PC-9 (cell line): ENCODE data around the gene TK1. TPM values are rescaled to one million over a fixed set of nuclear protein-coding genes. Genes with fewer than 3 reads are reported as not detected.
A peak's percentile ranks its signal among the peaks of the same experiment; 100 is the strongest.

Experiments used
- BruUV-seq: library from RNA; stranded (reverse); fragments of 400-500 nt; replicated peaks from 2 replicates; lab custom pipeline; 2021; lab: Mats Ljungman, UMichigan
- CTCF ChIA-PET: fragments of 300-600 bp; sonication (Branson Sonifier 250); formaldehyde crosslinking; loops from one replicate; lab custom pipeline; 2022; ENCODE audit warnings: antibody characterized with exemption; lab: Charles Lee
- POLR2A ChIA-PET: fragments of 300-600 bp; sonication (Branson Sonifier 250); formaldehyde crosslinking; loops from one replicate; lab custom pipeline; 2022; ENCODE audit warnings: antibody characterized with exemption; ENCODE audit not compliant: unreplicated experiment; lab: Charles Lee
- DNase-seq, 2 experiments: peaks; one replicate each; pipeline versions ENCODE4 v3.0.0 to v3.0.0-alpha.2; 2015 to 2022; ENCODE audit warnings: mixed read lengths in 1 of 2
- H2AFZ ChIP-seq: fragments of 200-600 bp; sonication (generic); 2 replicates; pipeline ENCODE4 v1.8.1; 2017; ENCODE audit warnings: antibody characterized with exemption
- H3F3A ChIP-seq: fragments of 200-600 bp; sonication (generic); 2 replicates; pipeline ENCODE4 v1.8.1; 2017; ENCODE audit warnings: antibody characterized with exemption, mild to moderate bottlenecking, low read depth; ENCODE audit not compliant: insufficient read depth
- H3K27ac ChIP-seq: fragments of 200-600 bp; sonication (generic); 2 replicates; pipeline ENCODE4 v1.6.1; 2016; ENCODE audit warnings: mixed run types
- H3K27me3 ChIP-seq: fragments of 200-600 bp; sonication (generic); 2 replicates; pipeline ENCODE4 v1.6.1; 2016; ENCODE audit warnings: low read depth, mixed run types; ENCODE audit not compliant: insufficient read depth
- H3K36me3 ChIP-seq: fragments of 200-600 bp; sonication (generic); 2 replicates; pipeline ENCODE4 v1.6.1; 2016; ENCODE audit warnings: low read depth, mixed run types
- H3K4me1 ChIP-seq: fragments of 200-600 bp; sonication (generic); replicated peaks from 2 replicates; pipeline ENCODE4 v1.6.1; 2016; ENCODE audit warnings: mixed run types; ENCODE audit not compliant: insufficient read depth
- H3K4me2 ChIP-seq: fragments of 200-600 bp; sonication (generic); 2 replicates; pipeline ENCODE4 v1.6.1; 2017; ENCODE audit warnings: mixed run types
- H3K4me3 ChIP-seq: fragments of 200-600 bp; sonication (generic); 2 replicates; pipeline ENCODE4 v1.6.1; 2016; ENCODE audit warnings: mixed run types
- H3K79me2 ChIP-seq: fragments of 200-600 bp; sonication (generic); 2 replicates; pipeline ENCODE4 v1.6.1; 2017; ENCODE audit warnings: low read depth, mixed run types
- H3K9me2 ChIP-seq: fragments of 200-600 bp; sonication (generic); 2 replicates; pipeline ENCODE4 v1.8.1; 2017; ENCODE audit warnings: mild to moderate bottlenecking; ENCODE audit not compliant: insufficient read depth
- H3K9me3 ChIP-seq: fragments of 200-600 bp; sonication (generic); 2 replicates; pipeline ENCODE4 v1.8.1; 2016; ENCODE audit warnings: low read depth; ENCODE audit not compliant: insufficient read depth
- H4K20me1 ChIP-seq: fragments of 200-600 bp; sonication (generic); 2 replicates; pipeline ENCODE4 v1.8.1; 2017; ENCODE audit not compliant: insufficient read depth
- EZH2 ChIP-seq: fragments of 200-600 bp; sonication (generic); IDR thresholded peaks from 2 replicates; pipeline ENCODE4 v1.8.0; 2017; ENCODE audit warnings: antibody characterized with exemption, low read depth
- intact Hi-C: fragments of 100-400 bp; cut with micrococcal nuclease; formaldehyde crosslinking; loops from one replicate; pipeline ENCODE4 v1.10.0; 2022; ENCODE audit not compliant: unreplicated experiment
- total RNA-seq: library from RNA; stranded (reverse); gene quantifications from 2 replicates; pipeline ENCODE4 v1.2.3, GENCODE V29; 2021
- TF ChIP-seq, protein P1 (sequence below): fragments of 200-600 bp; sonication (generic); conservative IDR thresholded peaks from 2 replicates; pipeline ENCODE4 v1.6.1; 2017; ENCODE audit warnings: mixed run types, antibody characterized with exemption, mild to moderate bottlenecking, moderate library complexity

TK1 gene
- total RNA-seq, 1 experiment from 2014 or later: 137 TPM

GRCh38 chr17:78180083-78180482 lies 6.8 kb downstream of the TK1 start:
- Histone ChIP-seq H3K4me2 (no peak overlapping the region), H3F3A (peaks cover 6% of the 10 kb centered on the region; the same call in 1 of the 2 replicates), H4K20me1 (no peaks in the 10 kb centered on the region), H3K79me2 (no peaks in the 10 kb centered on the region), H3K4me1 (no peaks in the 10 kb centered on the region), H3K36me3 (no peaks in the 10 kb centered on the region), H3K27ac (no peak overlapping the region), H3K9me2 (no peaks in the 10 kb centered on the region), H2AFZ (no peak overlapping the region), H3K4me3 (no peak overlapping the region), H3K27me3 (no peaks in the 10 kb centered on the region), H3K9me3 (no peaks in the 10 kb centered on the region)
- DNase-seq: no peak
- CTCF ChIA-PET: no interaction called here
- TF ChIP-seq, protein P1, sequence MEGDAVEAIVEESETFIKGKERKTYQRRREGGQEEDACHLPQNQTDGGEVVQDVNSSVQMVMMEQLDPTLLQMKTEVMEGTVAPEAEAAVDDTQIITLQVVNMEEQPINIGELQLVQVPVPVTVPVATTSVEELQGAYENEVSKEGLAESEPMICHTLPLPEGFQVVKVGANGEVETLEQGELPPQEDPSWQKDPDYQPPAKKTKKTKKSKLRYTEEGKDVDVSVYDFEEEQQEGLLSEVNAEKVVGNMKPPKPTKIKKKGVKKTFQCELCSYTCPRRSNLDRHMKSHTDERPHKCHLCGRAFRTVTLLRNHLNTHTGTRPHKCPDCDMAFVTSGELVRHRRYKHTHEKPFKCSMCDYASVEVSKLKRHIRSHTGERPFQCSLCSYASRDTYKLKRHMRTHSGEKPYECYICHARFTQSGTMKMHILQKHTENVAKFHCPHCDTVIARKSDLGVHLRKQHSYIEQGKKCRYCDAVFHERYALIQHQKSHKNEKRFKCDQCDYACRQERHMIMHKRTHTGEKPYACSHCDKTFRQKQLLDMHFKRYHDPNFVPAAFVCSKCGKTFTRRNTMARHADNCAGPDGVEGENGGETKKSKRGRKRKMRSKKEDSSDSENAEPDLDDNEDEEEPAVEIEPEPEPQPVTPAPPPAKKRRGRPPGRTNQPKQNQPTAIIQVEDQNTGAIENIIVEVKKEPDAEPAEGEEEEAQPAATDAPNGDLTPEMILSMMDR: no peak
- TF ChIP-seq EZH2: no peak
- intact Hi-C loops: no loop called here
- BruUV-seq: no TSS peak
- POLR2A ChIA-PET: interaction anchor here (0.6 kb wide), 1 partner anchor 190 kb away, joined by 3 read pairs; no protein-coding TSS in a partner anchor

DNA sequence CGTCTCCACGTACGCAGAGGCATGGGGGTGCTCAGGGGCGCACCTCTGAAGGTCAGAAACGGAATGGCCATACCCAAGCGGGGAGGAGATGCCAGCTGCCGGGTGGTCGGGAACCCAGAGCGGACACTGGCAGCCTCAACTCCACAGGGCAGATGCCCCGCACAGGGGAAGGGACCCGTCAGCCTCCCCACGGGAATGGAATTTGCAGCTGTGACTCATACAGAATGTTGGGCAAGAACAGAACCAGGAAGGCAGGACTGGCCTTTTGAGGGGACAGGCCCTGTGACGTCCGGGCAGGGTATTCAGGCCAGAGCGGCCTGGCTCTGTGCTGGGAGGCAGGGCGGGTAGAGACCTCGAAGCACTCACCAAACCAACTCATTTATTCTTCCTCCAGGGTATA lies 7.5 kb downstream of the TK1 start:
- POLR2A ChIA-PET: interaction anchor here (0.6 kb wide), 1 partner anchor 191 kb away, joined by 3 read pairs; no protein-coding TSS in a partner anchor
- CTCF ChIA-PET: no interaction called here

DNA sequence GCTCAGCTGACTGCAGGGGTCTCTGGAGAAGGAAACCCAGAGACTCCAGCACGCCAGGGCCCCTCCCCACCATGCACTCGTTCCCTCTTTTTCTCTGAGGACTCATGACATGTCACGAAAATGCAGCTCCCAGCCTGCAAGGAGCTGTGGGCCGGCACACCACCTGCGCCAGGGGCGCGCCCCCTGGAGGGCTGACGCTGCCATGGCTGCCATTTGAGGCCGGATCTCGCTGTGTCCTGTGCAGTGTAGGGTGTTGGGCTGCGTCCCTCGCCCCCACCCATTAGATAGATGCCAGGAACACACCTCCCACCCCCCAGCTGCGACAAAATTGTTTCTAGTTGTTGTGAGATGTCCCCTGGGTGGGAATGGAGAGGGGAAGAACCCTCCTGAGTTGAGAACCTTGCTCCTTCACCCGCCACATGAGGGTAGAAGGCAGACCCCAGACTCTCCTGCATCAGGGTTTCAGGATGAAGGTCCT lies 10.3 kb downstream of the TK1 start:
- Histone ChIP-seq H2AFZ (no peak overlapping the region), H3K36me3 (no peaks in the 10 kb centered on the region), H3K4me3 (no peak overlapping the region), H3K27ac (no peak overlapping the region), H3K79me2 (no peaks in the 10 kb centered on the region), H3K4me1 (0 out of 2 replicates have a peak, but pooled peaks cover 4% of the 10 kb centered on the region), H3K27me3 (no peaks in the 10 kb centered on the region), H3K9me3 (no peaks in the 10 kb centered on the region), H4K20me1 (no peaks in the 10 kb centered on the region), H3K4me2 (no peak overlapping the region), H3F3A (peaks cover 15% of the 10 kb centered on the region; the same call in 1 of the 2 replicates), H3K9me2 (no peaks in the 10 kb centered on the region)
- intact Hi-C loops: no loop called here
- ChIA-PET CTCF (interaction anchor here (1.4 kb wide), 1 partner anchor 10 kb away, joined by 13 read pairs; the partner anchor contains the start of gene TK1), POLR2A (interaction anchor here (0.6 to 0.8 kb wide), 7 partner anchors 10 to 858 kb away, joined by 3 to 37 read pairs (median 4); partner anchors contain the start of genes TK1 and TMC8)
- TF ChIP-seq, protein P1: peak; percentile 50
- TF ChIP-seq EZH2: no peak
- no peak for DNase-seq
- BruUV-seq: no TSS peak

More for the DNA sequence above, 7.5 kb downstream of the TK1 start:
- Histone ChIP-seq H3K4me2 (no peak overlapping the region), H3K9me2 (no peaks in the 10 kb centered on the region), H3K4me1 (no peaks in the 10 kb centered on the region), H3K27me3 (no peaks in the 10 kb centered on the region), H4K20me1 (no peaks in the 10 kb centered on the region), H3K4me3 (no peak overlapping the region), H3K27ac (no peak overlapping the region), H3K36me3 (no peaks in the 10 kb centered on the region), H2AFZ (no peak overlapping the region), H3K79me2 (no peaks in the 10 kb centered on the region), H3K9me3 (no peaks in the 10 kb centered on the region), H3F3A (peaks cover 6% of the 10 kb centered on the region; the same call in 1 of the 2 replicates)
- BruUV-seq: no TSS peak
- TF ChIP-seq, protein P1: no peak
- TF ChIP-seq EZH2: no peak
- intact Hi-C loops: no loop called here
- peak; percentile 31 to 58 for DNase-seq
